ENCODE measurements around the gene KIAA1549. TPM values are rescaled to one million over a fixed set of nuclear protein-coding genes. Genes with fewer than 3 reads are reported as not detected.

KIAA1549 gene
- total and polyA plus RNA-seq, 12 donors, result 0.49 to 2.1 (median 1.6) TPM

- intact Hi-C loops (cut with DNase I), result no loop called here
- no peak for TF ChIP-seq CTCF (IDR thresholded peaks at IDR 0.05)
- Histone ChIP-seq H3K9me3 (no peaks in the 10 kb centered on the region), H3K36me3 (no peaks in the 10 kb centered on the region), H3K27me3 (no peaks in the 10 kb centered on the region), H3K27ac (no peak overlapping the region), H3K4me1 (no peaks in the 10 kb centered on the region), H3K4me3 (no peak overlapping the region)
- WGBS, 2 donors, result 93 to 95% methylated on average over 6 of the region's 6 CpGs
- no peak for DNase-seq
- ATAC-seq, result no peak
These were observed 32.8 kb downstream of the KIAA1549 start for GRCh38 chr7:138948403-138948802.

- DNase-seq (no peak), ATAC-seq (peak in 1 of 8 donors; percentile 16)
- Histone ChIP-seq H3K36me3 (no peaks in the 10 kb centered on the region), H3K27ac (no peak overlapping the region), H3K4me3 (no peak overlapping the region), H3K9me3 (no peaks in the 10 kb centered on the region), H3K4me1 (no peaks in the 10 kb centered on the region), H3K27me3 (no peaks in the 10 kb centered on the region)
- intact Hi-C loops (cut with DNase I), result no loop called here
- WGBS, 2 donors, result 72 to 81% methylated on average over 3 of the region's 3 CpGs
- TF ChIP-seq CTCF (IDR thresholded peaks at IDR 0.05), result no peak
These were observed 35.4 kb downstream of the KIAA1549 start for GRCh38 chr7:138945821-138946220.

- Histone ChIP-seq H3K27me3 (no peaks in the 10 kb centered on the region), H3K27ac (no peak overlapping the region), H3K4me3 (no peak overlapping the region), H3K9me3 (no peaks in the 10 kb centered on the region), H3K36me3 (no peaks in the 10 kb centered on the region), H3K4me1 (no peaks in the 10 kb centered on the region)
- ATAC-seq, result no peak
- WGBS, 2 donors, result 79 to 94% methylated on average over 3 of the region's 3 CpGs
- TF ChIP-seq CTCF (IDR thresholded peaks at IDR 0.05), result no peak
- DNase-seq, result no peak
- intact Hi-C loops (cut with DNase I), result no loop called here
These were observed 36.0 kb downstream of the KIAA1549 start for GRCh38 chr7:138945154-138945553.

GRCh38 chr7:138944592-138944991 is 36.6 kb downstream of the KIAA1549 start:
- ATAC-seq (no peak), DNase-seq (no peak)
- intact Hi-C loops (cut with DNase I), result no loop called here
- H3K4me1 ChIP-seq, result no peaks in the 10 kb centered on the region
- H3K36me3 ChIP-seq, result no peaks in the 10 kb centered on the region
- TF ChIP-seq CTCF (IDR thresholded peaks at IDR 0.05), result no peak
- no peak overlapping the region for H3K4me3 ChIP-seq
- H3K27me3 ChIP-seq, result no peaks in the 10 kb centered on the region
- H3K9me3 ChIP-seq, result no peaks in the 10 kb centered on the region
- 88 to 92% methylated on average over 2 of the region's 2 CpGs for WGBS, 2 donors
- no peak overlapping the region for H3K27ac ChIP-seq

GRCh38 chr7:138943061-138943460 is 38.1 kb downstream of the KIAA1549 start:
- TF ChIP-seq CTCF (IDR thresholded peaks at IDR 0.05), result no peak

More at GRCh38 chr7:138943061-138943460, 38.1 kb downstream of the KIAA1549 start:
- ATAC-seq, result no peak
- no peak overlapping the region for H3K27ac ChIP-seq
- no peak overlapping the region for H3K4me3 ChIP-seq
- 84 to 91% methylated on average over 11 of the region's 11 CpGs for WGBS, 2 donors
- no peaks in the 10 kb centered on the region for H3K27me3 ChIP-seq
- H3K9me3 ChIP-seq, result no peaks in the 10 kb centered on the region
- no peaks in the 10 kb centered on the region for H3K4me1 ChIP-seq
- intact Hi-C loops (cut with DNase I), result no loop called here
- no peaks in the 10 kb centered on the region for H3K36me3 ChIP-seq
- no peak for DNase-seq
